ENCODE results near the gene PRSS36. TPM values are rescaled to one million over a fixed set of nuclear protein-coding genes. Genes with fewer than 3 reads are reported as not detected.

PRSS36 gene
- total and polyA plus RNA-seq, 9 of the 15 experiments (the other 6 are each of a cell fraction or from before 2014, with no cell fraction given): 0.09 to 1.2 (median 0.54) TPM; not detected in 2

GRCh38 chr16:31128711-31129567, 20.9 kb downstream of the PRSS36 start (continued):
- TF ChIP-seq TEAD2 (tag; IDR thresholded peaks at IDR 0.05): no peak
- no peak for TF ChIP-seq LARP7 (IDR thresholded peaks at IDR 0.05)
- no peak for TF ChIP-seq SRSF1 (IDR thresholded peaks at IDR 0.05; ENCODE audit: low read depth, low read length)
- no peak for TF ChIP-seq RERE (CRISPR knock-in tag; IDR thresholded peaks at IDR 0.05; ENCODE audit: borderline replicate concordance)
- no peak for TF ChIP-seq FOXJ2 (tag; IDR thresholded peaks at IDR 0.05)
- no peak for TF ChIP-seq NR1H2 (CRISPR knock-in tag; IDR thresholded peaks at IDR 0.05)
- no peak for TF ChIP-seq STAT6 (CRISPR knock-in tag; IDR thresholded peaks at IDR 0.05)
- TF ChIP-seq RCOR1 (IDR thresholded peaks at IDR 0.05; ENCODE audit: borderline replicate concordance in 1 of 2, low read depth in 2 of 2, low read length in 2 of 2): peak in 1 of 2 experiments; percentile 79; a peak in 2 of 4 replicates
- TF ChIP-seq ZNF444 (CRISPR knock-in tag; IDR thresholded peaks at IDR 0.05): no peak
- TF ChIP-seq YY1 (IDR thresholded peaks at IDR 0.05; ENCODE audit: borderline replicate concordance in 1 of 3, control insufficient read depth in 1 of 3, extremely low read depth in 1 of 3, insufficient read depth in 3 of 3, insufficient read length in 1 of 3, insufficient replicate concordance in 2 of 3, low read depth in 1 of 3, low read length in 2 of 3): no peak
- peak; percentile 49; the same call in 1 of the 2 replicates for TF ChIP-seq FOSL1 (tag; conservative IDR thresholded peaks at IDR 0.05)
- TF ChIP-seq CEBPB (tag; IDR thresholded peaks at IDR 0.05): no peak
- no peak for TF ChIP-seq ADNP (tag; IDR thresholded peaks at IDR 0.05)
- no peak for TF ChIP-seq ZNF384 (IDR thresholded peaks at IDR 0.05; ENCODE audit: low read depth, low read length)
- TF ChIP-seq MYC (IDR thresholded peaks at IDR 0.05; ENCODE audit: low read depth, low read length): no peak
- TF ChIP-seq MYC (CRISPR knock-in tag; IDR thresholded peaks at IDR 0.05; ENCODE audit: borderline replicate concordance, low read depth): no peak
- TF ChIP-seq ARID1B (IDR thresholded peaks at IDR 0.05): peak; percentile 69
- TF ChIP-seq MYNN (IDR thresholded peaks at IDR 0.05): no peak; the same call in 1 of the 2 replicates
- no peak for TF ChIP-seq MYNN (CRISPR knock-in tag; IDR thresholded peaks at IDR 0.05)

All from K562 (cell line).